ENCODE results near the gene HSPB2.
A peak's percentile ranks its signal among the peaks of the same experiment; 100 is the strongest.
"Not testable (repeated sequence)": the region's sequence is repeated elsewhere in the genome, so short reads cannot be mapped to it uniquely, and the experiment has no call there.

HSPB2 gene, protein sequence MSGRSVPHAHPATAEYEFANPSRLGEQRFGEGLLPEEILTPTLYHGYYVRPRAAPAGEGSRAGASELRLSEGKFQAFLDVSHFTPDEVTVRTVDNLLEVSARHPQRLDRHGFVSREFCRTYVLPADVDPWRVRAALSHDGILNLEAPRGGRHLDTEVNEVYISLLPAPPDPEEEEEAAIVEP

DNA sequence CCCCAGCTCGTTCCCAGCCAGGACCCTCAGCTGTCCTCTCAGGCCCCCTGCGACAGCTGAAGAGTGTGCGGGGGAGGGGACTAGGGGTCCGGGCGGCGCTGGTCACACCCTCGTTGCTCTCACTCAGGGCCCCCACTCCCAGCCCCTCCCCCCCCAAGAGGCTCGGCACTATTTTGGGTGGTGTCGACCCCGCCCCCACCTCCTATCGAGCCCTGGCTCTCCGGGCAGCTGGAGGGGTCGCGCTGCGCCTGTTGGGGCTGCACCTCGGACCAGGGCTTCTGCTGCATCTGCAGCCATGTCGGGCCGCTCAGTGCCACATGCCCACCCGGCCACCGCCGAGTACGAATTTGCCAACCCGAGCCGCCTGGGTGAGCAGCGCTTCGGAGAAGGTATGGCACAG lies at the start of gene HSPB2:
HSPB2 (plus strand) TSS at position 200 of the 400 bp plus-strand sequence; CDS start at position 296, 96 bp downstream.
- DNase-seq (ENCODE audit: low read depth) = no peak

GRCh38 chr11:111870113-111870512 lies 42.4 kb upstream of the HSPB2 start:
- DNase-seq (ENCODE audit: low read depth) = no peak

GRCh38 chr11:111870522-111870885 lies 42.0 kb upstream of the HSPB2 start:
- DNase-seq (ENCODE audit: low read depth) = no peak

DNA sequence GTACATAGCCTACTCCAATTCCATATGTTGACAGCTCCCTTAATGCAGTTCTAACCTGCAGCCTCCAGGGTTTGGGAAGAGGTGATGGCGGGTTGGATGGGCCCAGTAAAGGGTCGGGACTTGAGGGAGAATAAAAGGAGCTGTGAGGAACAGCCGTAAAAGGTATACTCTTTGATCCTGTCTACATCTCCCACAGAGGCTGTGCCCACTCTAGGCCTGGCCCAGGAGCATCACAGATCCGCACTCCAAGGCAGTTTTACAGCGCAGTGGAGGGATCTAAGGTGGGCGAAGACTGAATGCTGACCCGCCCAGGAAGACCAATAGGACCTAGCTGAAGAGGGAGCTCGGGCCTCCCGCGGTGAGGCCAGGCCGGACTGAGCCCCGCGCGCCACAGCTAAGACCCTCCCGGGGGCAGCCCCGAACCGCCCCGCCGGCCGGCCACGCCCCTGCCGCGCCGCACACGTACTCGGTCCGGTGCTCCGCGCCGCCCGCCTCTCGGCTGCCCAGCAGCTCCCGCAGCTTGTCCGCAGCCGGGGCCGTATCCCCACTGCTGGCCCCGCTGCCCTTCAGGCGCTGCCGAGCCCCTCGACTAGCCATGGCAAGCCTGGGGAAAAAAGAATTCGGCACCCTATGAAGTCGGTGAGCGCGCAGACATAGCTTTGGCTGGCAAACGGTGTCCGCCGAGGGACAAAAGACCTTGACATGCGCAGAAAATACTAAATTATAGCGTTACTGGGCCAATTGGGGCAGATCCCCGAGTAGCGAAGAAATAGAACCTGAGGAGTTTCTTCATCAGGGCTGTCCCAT lies 41.4 kb upstream of the HSPB2 start, which contains the start of gene ALG9:
ALG9 (minus strand) TSS at position 696 of the 807 bp plus-strand sequence; CDS start at position 597, 99 bp downstream.
- DNase-seq (ENCODE audit: low read depth) = no peak

- no peak for DNase-seq (ENCODE audit: low read depth)
These were observed 40.8 kb upstream of the HSPB2 start for GRCh38 chr11:111871693-111872161.

- DNase-seq (ENCODE audit: low read depth) = no peak
These were observed 34.1 kb upstream of the HSPB2 start for GRCh38 chr11:111878385-111878848.

DNA sequence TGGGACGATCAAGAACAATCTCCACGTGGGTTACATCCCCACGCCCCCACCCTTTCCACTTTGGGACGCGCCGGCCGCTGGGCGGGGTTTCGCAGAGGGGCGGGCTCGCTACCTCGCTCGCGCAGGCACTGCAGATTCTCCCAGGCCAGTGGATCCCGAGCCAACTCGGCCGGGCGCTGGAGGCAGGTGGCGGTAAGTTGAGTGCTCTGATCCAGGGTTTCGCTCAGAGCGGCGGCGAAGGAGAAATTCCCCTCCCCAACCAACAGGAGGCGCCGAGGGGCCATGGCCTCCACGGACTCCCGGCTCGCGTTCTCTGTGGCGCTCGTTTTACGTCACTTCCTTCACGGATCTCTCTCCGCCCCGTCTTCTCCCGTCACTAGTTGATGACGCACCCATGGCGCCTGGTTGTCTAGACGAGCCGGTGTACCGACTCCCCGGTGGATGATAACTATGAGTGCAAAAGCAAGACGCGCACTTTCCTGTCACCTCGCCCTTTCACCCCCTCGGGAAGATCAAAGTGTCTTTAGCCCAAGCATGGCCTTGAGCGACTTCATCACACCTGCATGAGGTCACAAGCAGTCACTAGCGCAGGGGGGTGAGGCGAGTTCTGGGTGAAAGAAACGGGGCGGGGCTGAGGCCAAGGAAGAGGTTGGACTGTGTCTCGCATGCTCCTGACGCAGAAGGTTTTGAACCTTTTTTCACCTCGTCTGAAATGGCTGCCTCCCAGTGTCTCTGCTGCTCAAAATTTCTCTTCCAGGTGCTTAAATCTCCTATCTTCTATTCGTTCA lies 33.5 kb upstream of the HSPB2 start, which contains the start of the genes CFAP68 and FDXACB1:
CFAP68 (plus strand) TSS at position 693 of the 788 bp plus-strand sequence; CDS start at position 713, 20 bp downstream.
FDXACB1 (minus strand) TSS at position 317 of the 788 bp plus-strand sequence; CDS start at position 284, 33 bp downstream.
- peak; percentile 87 for DNase-seq (ENCODE audit: low read depth)

GRCh38 chr11:111879637-111879960 lies 32.9 kb upstream of the HSPB2 start:
- DNase-seq (ENCODE audit: low read depth) = no peak

DNA sequence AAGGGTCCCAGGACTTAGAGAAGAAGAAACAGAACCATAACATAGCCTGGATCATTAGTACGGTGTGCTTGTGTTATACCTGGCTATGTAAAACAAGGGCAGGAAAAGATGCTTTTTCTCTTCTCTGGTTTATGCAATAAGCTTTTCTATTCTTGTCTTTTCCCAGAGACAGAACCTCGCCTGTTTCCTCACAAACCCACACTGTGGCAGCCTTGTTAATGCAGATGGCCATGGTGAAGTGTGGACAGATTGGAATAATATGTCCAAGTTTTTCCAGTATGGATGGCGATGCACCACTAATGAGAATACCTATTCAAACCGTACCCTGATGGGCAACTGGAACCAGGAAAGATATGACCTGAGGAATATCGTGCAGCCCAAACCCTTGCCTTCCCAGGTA lies 30.3 kb upstream of the HSPB2 start:
- DNase-seq (ENCODE audit: low read depth) = no peak

DNA sequence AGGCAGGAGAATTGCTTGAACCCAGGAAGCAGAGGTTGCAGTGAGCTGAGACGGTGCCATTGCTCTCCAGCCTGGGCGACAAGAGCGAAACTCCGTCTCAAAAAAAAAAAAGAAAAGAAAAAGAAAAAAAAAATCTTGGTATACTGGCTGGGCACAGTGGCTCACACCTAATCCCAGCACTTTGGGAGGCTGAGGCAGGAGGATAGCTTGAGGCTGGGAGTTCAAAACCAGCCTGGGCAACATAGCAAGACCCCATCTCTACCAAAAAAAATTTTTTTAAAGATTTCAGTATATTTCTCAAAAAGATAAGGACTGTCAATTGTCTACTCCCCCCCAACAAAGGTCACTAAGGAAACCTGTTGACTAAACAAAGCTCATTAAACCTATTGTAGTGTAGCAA lies 27.5 kb upstream of the HSPB2 start:
- not testable (repeated sequence) for DNase-seq (ENCODE audit: low read depth)

DNA sequence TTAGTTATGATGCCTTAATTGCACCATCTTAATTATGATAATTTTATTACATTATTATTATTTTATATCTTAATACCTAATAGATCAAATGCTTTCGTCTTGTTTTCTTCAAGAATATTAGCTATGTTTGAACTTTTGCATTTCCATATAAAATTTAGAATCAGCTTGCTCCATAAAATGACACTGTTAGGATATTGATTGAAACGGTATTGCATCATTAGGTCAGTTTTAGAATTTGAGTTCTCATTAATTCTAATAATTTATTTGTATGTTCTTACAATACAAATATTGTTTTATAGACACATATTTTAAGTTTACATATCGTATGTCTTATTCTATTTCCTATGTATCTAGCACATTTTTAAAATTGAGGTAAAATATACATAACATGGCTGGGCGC lies 26.5 kb upstream of the HSPB2 start:
- no peak for DNase-seq (ENCODE audit: low read depth)

- no peak for DNase-seq (ENCODE audit: low read depth)
These were observed 25.7 kb upstream of the HSPB2 start for GRCh38 chr11:111886844-111887243.

- DNase-seq (ENCODE audit: low read depth) = no peak
These were observed 7.1 kb upstream of the HSPB2 start for GRCh38 chr11:111905411-111905810.

DNA sequence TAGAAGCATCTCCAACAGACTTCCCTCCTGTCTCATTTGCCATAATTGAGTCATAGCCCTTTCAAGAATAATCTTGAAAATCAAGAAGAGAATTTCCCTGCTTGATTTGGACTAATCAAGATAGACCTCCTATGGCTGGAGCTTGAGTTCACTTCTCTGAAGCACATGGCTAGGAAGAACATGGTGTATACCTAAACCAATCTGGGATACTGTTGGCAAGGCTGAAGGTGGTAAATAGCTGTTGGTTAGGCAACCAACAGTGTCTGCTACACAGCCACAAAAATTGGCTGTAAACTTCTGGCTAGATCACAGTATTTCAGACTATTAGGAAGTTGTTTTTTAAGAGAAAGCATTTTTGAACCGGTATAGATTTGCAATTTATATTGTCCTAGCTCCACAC lies 5.9 kb upstream of the HSPB2 start:
- no peak for DNase-seq (ENCODE audit: low read depth)

DNA sequence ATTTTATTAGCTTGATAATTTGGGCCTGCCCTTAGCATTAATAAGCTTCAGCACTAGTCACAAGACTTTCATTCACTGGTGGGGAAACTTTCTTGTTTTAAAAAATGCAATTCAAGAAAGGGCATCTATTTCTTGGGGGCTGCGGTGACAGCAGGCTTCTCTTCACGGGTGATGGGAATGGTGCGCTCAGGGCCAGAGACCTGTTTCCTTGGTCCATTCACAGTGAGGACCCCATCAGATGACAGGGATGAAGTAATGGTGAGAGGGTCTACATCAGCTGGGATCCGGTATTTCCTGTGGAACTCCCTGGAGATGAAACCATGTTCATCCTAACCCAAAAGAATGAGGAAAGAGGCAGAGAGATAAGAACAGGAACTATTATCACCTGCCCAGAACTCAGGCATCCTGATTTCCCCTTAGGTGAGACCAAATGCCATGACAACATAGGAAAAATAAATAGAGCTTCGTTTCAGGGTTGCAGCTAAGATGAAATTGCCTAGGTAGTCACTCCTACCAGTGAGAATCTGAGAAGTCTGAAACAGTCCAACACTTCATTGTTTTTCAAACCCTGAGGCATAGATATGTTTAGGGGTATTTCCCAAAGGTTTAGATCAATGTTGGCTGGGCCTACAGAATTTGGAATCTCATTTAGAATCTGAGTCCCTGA lies 3.8 kb upstream of the HSPB2 start:
- DNase-seq (ENCODE audit: low read depth) = no peak

DNA sequence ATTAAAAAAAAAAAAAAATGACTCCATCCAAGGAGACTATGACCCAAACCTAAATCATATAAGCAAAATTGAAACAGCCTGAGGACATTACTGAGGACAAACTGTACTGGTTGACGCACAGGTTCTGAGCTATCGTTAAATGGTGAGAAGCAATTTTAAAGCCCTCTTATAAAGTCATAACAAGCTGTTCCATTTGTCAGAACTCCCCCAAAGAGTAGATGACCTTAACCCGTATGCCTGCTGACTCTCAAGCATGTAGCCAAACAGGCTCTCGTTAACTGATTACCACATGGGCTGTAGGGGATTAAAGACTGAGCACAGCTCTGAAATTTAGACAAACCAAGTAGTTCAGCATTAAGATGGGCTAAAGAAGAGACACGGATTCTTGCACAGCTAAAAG lies 3.2 kb upstream of the HSPB2 start:
- DNase-seq (ENCODE audit: low read depth) = no peak

DNA sequence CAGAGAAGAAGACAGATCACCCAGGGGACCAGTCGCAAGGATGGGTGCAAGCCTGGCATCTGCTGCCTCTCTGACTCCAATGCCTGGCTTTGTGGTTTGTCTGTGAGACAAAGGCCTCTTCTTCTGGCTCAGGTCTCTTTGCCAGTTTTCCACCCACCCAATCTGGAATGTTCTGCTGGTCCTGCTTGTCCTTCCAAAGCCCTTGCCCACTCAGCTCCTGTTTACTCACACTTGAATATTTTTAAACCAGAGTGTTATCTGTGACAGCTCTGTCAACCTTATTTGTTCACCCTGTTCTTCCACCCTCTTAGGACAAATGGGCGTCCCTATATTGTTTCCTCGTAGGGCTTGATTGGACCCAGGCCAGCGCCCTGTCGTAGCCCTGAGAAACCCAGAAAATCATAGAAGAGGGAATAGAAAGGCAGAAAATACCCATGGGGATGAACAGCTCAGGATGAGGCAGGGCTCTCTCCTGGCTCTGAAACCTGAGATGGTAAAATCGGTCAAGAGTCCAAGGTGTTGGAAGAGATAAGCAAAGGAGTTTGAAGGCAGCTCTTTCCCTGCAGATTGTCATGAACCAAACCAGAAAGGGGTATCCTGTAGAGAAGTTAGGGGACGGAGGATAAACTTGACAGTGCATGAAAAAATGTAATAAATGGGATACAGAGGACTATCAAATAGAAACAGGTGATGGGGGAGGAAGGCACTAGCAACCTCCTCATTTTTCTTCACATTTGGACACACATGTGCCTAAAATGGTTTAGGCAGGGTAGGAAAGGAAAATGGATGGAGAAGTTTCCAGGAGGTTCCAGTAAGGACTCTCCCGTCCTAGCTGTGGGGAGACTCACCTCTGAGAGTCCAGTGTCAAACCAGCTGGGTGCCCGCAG lies 1.6 kb upstream of the HSPB2 start:
- no peak for DNase-seq (ENCODE audit: low read depth)

- no peak for DNase-seq (ENCODE audit: low read depth)
These were observed 752 bp upstream of the HSPB2 start, which contains the start of gene CRYAB for GRCh38 chr11:111911563-111912401. CRYAB (minus strand) TSS chr11:111911770; CDS start chr11:111911724, 46 bp downstream.

- no peak for DNase-seq (ENCODE audit: low read depth)
These were observed 712 bp downstream of the HSPB2 start for GRCh38 chr11:111913031-111913861.
